Left renal pelvis (tissue), 4 donors: ENCODE measurements around the gene LCORL. TPM values are rescaled to one million over a fixed set of nuclear protein-coding genes. Genes with fewer than 3 reads are reported as not detected.
"Not testable (repeated sequence)": the region's sequence is repeated elsewhere in the genome, so short reads cannot be mapped to it uniquely, and the experiment has no call there.

ENCODE experiments used
- DNase-seq, 4 donors: peaks; one replicate each; pipeline ENCODE4 v3.0.0-alpha.2; 2013; ENCODE audit warnings: low read depth in 4 of 4, low spot score in 3 of 4
- polyA plus RNA-seq, 4 donors: library from polyadenylated mRNA; unstranded; fragments of 120-200 nt; gene quantifications; one replicate each; pipeline ENCODE4 v1.2.1, GENCODE V29; 2013; ENCODE audit not compliant: insufficient read length in 4 of 4

Gene LCORL
- polyA plus RNA-seq, 4 donors, result 13.6 to 35.4 (median 29.6) TPM

- no peak for DNase-seq
Measured at GRCh38 chr4:17865866-17866363, 155.6 kb downstream of the LCORL start.

GRCh38 chr4:17861906-17862305 is 159.6 kb downstream of the LCORL start:
- DNase-seq, result not testable (repeated sequence)

- DNase-seq, result no peak
Measured at GRCh38 chr4:17859793-17860406, 161.7 kb downstream of the LCORL start.

GRCh38 chr4:17854036-17854435 is 167.5 kb downstream of the LCORL start:
- DNase-seq, result no peak

GRCh38 chr4:17851959-17852358 is 169.6 kb downstream of the LCORL start:
- no peak for DNase-seq

GRCh38 chr4:17850295-17850694 is 171.3 kb downstream of the LCORL start:
- DNase-seq, result not testable (repeated sequence)

- DNase-seq, result no peak
Measured at GRCh38 chr4:17846266-17846665, 175.3 kb downstream of the LCORL start.

- DNase-seq, result no peak
Measured at GRCh38 chr4:17823871-17824669, 197.5 kb downstream of the LCORL start.

- no peak for DNase-seq
Measured at GRCh38 chr4:17817027-17817426, 204.5 kb downstream of the LCORL start.

GRCh38 chr4:17816142-17816541 is 205.4 kb downstream of the LCORL start:
- DNase-seq, result no peak

GRCh38 chr4:17814140-17814539 is 207.4 kb downstream of the LCORL start:
- no peak for DNase-seq

GRCh38 chr4:17812801-17813200 is 208.8 kb downstream of the LCORL start:
- no peak for DNase-seq

- no peak for DNase-seq
Measured at GRCh38 chr4:17812125-17812524, 209.4 kb downstream of the LCORL start.

GRCh38 chr4:17811078-17811603 is 210.4 kb downstream of the LCORL start:
- DNase-seq, result no peak

GRCh38 chr4:17810260-17811077 is 211.1 kb downstream of the LCORL start, which contains the start of the genes DCAF16 and NCAPG:
DCAF16 (minus strand) TSS chr4:17810757; CDS start chr4:17804141, 6,616 bp downstream.
NCAPG (plus strand) TSS chr4:17810979; CDS start chr4:17811078, 99 bp downstream.
- peak; percentile 99 for DNase-seq

GRCh38 chr4:17809667-17810066 is 211.9 kb downstream of the LCORL start:
- DNase-seq, result no peak

GRCh38 chr4:17807446-17807845 is 214.1 kb downstream of the LCORL start:
- no peak for DNase-seq

- DNase-seq, result no peak
Measured at GRCh38 chr4:17805580-17806155, 215.9 kb downstream of the LCORL start.

GRCh38 chr4:17797808-17798207 is 223.7 kb downstream of the LCORL start:
- DNase-seq, result no peak

GRCh38 chr4:17794730-17795129 is 226.8 kb downstream of the LCORL start:
- no peak for DNase-seq
